GM10847 (cell line): ENCODE results near the gene SPATA31D3.
"Not testable (repeated sequence)": the region's sequence is repeated elsewhere in the genome, so short reads cannot be mapped to it uniquely, and the experiment has no call there.

Source experiments
- POLR2A ChIP-seq: IDR thresholded peaks from 2 replicates; pipeline ENCODE4 v1.6.1; 2011; ENCODE audit not compliant: insufficient read length; ENCODE audit errors: extremely low read depth

Gene SPATA31D3

DNA sequence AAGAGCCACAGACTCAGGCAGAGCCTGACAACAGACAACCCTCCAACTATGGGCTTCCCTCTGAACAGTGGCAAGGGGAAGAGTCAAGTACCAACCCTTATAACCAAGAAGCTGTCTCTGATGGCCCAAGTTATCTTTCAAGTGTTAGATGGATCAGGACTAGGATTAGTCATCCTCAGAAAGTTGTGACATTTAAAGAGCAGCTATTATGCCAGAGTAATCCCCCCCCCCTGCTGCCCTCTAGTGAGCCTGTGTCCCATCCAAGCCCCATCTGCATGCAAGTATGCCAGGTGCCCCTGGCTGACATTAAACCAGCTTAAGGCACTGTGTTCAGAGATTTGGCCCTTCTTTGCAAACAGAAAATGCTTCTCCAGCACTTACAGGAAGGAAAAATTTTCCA, 28.4 kb downstream of the SPATA31D3 start:
- TF ChIP-seq POLR2A: no peak

DNA sequence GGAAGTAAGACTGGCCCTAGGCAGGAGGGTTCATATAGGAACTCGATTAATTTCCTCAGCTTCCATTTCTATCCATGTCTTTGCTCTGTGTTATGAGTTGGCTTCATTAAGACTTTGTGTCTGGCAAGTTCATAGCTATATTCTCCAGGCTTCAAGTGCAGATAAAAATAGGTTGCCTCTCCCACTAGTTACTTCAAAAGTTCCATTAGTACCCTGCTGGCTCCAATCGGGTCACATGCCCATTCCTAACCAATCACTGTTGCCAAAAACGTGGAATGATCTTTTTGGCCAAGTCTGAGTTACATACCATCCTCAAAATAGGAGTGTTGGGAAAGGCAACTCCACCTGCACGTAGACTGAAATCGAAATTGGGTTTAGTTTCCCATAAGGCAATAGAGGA, 31.5 kb downstream of the SPATA31D3 start:
- no peak for TF ChIP-seq POLR2A

DNA sequence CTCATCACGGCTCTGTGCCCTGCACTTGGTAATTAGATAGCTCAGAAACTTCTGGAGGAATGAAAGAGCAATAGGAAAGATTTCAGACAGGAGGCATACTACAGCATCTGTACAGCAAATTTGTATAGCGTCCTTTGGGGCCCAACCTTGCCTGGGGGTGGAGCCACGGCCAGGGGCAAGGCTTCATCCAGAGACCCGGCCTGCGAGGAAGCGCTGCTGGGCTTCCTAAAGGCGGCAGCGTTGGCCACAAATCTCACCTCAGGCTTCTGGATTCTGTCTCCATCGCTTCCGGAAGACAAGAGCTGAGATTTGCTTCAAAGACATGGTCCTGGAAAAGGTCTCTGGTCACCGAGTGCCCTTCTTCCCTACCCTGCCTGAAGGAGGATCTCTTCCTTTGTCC, 33.1 kb downstream of the SPATA31D3 start:
- TF ChIP-seq POLR2A: no peak

DNA sequence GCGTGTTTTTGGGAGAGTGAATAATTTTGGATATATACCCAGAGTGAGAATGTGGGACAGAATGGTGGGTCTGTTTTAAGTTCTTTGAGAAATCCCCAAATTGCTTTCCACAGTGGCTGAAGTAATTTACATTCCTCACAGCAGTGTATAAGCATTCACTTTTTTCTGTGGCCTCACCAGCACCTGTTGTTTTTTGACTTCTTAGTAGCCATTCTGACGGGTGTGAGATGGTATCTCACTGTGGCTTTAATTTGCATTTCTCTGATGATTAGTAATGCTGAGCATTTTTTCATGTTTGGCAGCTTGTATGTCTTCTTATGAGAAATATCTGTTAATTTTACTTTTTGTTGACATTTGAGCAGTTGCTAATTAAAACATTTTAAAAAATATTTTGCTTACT, 35.9 kb downstream of the SPATA31D3 start:
- TF ChIP-seq POLR2A: no peak

DNA sequence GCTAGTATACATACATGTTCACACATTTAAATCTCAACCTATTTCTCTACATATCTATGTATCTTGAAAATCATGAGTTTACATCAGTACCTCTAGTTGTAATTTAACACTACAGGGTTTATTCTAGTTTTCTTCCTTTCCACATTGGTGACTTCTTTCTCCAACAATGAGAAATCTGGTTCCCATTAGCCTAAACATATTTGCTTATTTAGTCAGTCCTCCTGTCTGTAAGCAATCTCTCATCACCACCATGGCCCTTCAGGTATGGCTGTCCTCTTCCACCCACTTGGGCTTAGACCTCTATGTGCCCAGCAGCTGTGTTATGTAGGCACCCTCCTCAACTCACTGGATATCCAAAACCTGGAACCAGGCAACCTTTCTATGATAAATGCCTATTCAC, 37.3 kb downstream of the SPATA31D3 start:
- no peak for TF ChIP-seq POLR2A

DNA sequence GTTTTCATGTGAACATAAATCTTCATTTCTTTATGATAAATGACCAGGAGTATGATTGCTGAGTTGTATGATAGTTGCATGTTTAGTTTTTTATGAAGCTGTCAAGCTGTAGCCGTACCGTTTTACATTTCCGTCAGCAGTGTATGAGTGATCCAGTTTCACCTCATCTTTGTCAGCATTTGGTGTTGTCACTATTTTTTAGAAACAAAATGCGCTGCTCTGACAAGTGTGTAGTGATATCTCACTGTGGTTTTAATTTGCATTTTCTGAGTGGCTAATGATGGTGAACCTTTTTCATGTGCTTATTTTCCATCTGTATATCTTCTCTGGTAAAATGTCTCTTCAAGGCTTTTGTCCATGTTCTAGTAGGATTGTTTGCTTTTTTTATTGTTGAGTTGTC, 38.6 kb downstream of the SPATA31D3 start:
- TF ChIP-seq POLR2A: no peak

DNA sequence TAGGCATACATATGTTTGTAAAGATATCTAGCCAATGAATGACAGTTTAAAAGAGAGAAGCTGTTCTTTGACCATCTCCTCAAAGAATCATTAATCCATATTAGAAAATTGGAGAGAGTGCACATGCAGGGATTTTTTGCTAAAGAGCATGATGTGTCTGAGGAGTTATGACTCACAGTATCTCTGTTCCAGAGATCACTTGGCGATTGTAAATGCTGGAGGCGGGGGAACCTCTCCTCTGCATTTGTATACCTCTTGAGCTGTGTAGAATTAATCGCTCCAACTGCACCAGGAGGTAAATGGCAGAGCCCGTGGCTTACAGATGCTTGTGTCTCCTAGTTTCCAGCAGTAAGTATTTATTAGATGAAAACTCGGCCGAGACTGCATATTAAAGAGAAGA, 41.6 kb downstream of the SPATA31D3 start:
- no peak for TF ChIP-seq POLR2A

DNA sequence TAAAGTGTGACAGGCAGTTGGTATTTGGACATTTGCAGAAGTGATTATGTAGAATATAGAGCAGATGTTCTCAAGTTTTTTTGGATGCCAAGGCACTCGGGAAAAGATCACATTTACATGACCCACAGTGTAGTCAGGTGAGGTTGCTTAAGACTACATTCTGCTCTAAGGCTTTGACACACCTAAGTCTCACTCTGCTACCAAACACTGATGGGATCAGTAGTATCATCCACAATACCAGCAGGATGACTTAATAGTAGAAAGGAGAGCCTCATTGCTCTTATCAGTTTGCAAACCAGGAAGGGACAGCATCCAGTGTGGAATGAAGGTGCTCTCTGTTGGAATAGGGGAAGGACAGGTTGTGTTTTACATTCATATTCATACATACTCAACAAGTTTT, 42.8 kb downstream of the SPATA31D3 start:
- TF ChIP-seq POLR2A: no peak

DNA sequence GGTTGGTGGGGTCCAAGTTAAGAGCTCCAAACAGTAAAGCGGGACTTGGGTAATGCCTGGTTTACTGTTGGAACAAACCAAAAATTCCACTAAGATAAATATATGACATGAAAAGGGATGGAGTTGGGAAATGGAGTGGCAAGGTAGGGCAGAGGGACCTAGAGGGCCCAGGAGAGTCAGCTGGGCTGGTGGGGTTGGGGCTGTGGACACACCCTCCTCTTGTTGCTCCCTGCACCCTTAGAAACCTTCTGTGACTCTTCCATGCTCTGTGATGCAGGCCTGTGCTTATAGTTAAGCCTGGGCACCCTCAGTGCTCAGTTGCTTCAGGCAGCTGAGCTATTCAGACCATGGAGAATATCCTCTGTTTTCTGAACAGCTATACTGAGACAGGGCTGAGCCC, 45.2 kb downstream of the SPATA31D3 start, which contains the start of gene SPATA31D1:
Gene SPATA31D1 (plus strand): TSS at position 301 of the 400 bp plus-strand sequence. CDS start 47 bp downstream, at position 348.
- not testable (repeated sequence) for TF ChIP-seq POLR2A

DNA sequence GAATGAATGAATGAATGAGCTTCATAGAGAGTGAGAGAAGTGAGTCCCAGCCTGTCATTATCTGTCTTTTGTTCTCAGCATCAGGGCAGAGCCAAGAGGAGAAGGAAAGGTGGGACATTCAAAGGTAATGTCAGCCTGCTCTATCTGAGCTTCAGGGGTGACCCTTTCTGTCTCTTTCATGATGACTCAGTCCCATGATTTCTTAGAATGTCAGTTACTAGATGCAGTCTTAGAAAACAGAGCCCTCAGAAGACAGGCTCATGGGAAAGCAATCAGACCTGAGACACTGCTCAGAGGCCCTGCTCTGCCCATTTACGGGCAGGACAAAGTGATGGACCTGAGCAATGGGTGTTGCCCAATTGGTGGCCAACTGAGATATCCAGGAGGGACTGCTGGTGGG, 46.4 kb downstream of the SPATA31D3 start:
- TF ChIP-seq POLR2A: no peak

DNA sequence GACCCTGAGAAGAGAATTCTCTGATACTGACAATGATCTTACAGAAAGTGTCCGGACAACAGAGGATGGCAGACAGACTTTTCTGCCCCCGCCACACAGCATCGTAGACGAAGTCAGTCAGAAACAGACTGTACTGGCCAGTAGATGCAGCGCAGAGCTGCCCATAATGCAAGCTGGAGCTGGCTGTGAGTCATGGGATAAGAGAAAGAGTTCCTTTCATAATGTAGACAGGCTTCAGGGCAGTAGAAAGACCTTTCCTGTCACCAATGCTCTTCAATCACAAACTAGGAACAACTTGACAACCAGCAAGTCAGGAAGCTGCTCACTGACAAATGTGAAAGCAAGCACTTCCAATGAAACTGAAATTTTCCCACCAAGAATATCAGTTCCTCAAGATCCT, 50.4 kb downstream of the SPATA31D3 start:
- TF ChIP-seq POLR2A: no peak
